Measurements from ENCODE around the gene SRPK1. TPM values are rescaled to one million over a fixed set of nuclear protein-coding genes. Genes with fewer than 3 reads are reported as not detected.

The SRPK1 gene
- polyA plus RNA-seq, 1 experiment = 41.6 TPM

DNA sequence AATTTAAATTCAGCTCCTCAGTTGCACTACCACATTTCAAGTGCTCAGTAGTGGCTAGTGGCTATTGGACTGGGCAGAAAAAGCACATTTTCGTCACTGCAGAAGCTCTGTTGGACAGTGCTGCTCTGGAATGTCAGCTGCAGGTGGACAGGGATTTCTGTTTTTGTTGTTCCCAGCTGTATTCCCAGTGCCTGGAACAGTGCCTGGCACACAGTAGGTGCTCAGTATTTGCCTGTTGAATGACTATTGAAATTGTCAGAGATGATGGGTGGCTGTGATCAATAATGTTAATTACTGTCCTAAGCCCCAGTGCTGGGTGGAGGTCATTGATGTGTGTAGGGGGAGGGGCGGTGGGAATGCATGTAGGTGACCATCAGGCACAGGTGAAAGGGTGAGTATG, 134.6 kb downstream of the SRPK1 start:
- POLR2A ChIA-PET = interaction anchor here (2.5 kb wide), 1 partner anchor 11 kb away, joined by 20 read pairs; the partner anchor contains the start of gene CLPS
- H3K27ac ChIP-seq (ENCODE audit: low read depth, low read length) = no peak overlapping the region
- CTCF ChIA-PET = no interaction called here
- TF ChIP-seq, protein P1, sequence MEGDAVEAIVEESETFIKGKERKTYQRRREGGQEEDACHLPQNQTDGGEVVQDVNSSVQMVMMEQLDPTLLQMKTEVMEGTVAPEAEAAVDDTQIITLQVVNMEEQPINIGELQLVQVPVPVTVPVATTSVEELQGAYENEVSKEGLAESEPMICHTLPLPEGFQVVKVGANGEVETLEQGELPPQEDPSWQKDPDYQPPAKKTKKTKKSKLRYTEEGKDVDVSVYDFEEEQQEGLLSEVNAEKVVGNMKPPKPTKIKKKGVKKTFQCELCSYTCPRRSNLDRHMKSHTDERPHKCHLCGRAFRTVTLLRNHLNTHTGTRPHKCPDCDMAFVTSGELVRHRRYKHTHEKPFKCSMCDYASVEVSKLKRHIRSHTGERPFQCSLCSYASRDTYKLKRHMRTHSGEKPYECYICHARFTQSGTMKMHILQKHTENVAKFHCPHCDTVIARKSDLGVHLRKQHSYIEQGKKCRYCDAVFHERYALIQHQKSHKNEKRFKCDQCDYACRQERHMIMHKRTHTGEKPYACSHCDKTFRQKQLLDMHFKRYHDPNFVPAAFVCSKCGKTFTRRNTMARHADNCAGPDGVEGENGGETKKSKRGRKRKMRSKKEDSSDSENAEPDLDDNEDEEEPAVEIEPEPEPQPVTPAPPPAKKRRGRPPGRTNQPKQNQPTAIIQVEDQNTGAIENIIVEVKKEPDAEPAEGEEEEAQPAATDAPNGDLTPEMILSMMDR (IDR thresholded peaks at IDR 0.05; ENCODE audit: low read depth, low read length) = no peak
- H3K27me3 ChIP-seq (ENCODE audit: control insufficient read depth, insufficient read depth, low read length) = peaks cover 54% of the 10 kb centered on the region
- peaks cover 11% of the 10 kb centered on the region; the same call in 1 of the 2 replicates for H3K9me3 ChIP-seq (ENCODE audit: control insufficient read depth, insufficient read depth, low read length)
- H3K4me3 ChIP-seq (ENCODE audit: low read depth, low read length) = no peak overlapping the region
- no peak for DNase-seq (ENCODE audit: low read depth, low spot score)

GRCh38 chr6:35784200-35784599, 136.7 kb downstream of the SRPK1 start:
- POLR2A ChIA-PET = interaction anchor here (0.7 kb wide), 1 partner anchor 376 kb away, joined by 10 read pairs; no protein-coding TSS in a partner anchor
- Histone ChIP-seq H3K9me3 (ENCODE audit: control insufficient read depth, insufficient read depth, low read length) (peaks cover 11% of the 10 kb centered on the region; the same call in 1 of the 2 replicates), H3K27me3 (ENCODE audit: control insufficient read depth, insufficient read depth, low read length) (peaks cover 47% of the 10 kb centered on the region), H3K27ac (ENCODE audit: low read depth, low read length) (no peak overlapping the region), H3K4me3 (ENCODE audit: low read depth, low read length) (no peak overlapping the region)
- DNase-seq (ENCODE audit: low read depth, low spot score) = no peak
- CTCF ChIA-PET = no interaction called here
- TF ChIP-seq, protein P1 (IDR thresholded peaks at IDR 0.05; ENCODE audit: low read depth, low read length) = no peak

Other genes with a start within 250 kb of the SRPK1 start
- gene FKBP5, start 232.2 kb downstream of the SRPK1 start, polyA plus RNA-seq (2011; rRNA removed) = 6.9 and 7.6 TPM in 2 replicates
- 0.53 and 0.58 TPM in 2 replicates for gene ARMC12, start 184.1 kb downstream of the SRPK1 start, polyA plus RNA-seq (2011; rRNA removed)
- not detected in 2 replicates for gene CLPSL2, start 144.5 kb downstream of the SRPK1 start, polyA plus RNA-seq (2011; rRNA removed)
- gene CLPSL1, start 140.1 kb downstream of the SRPK1 start, polyA plus RNA-seq (2011; rRNA removed) = not detected in 2 replicates
- gene CLPS, start 123.8 kb downstream of the SRPK1 start, polyA plus RNA-seq (2011; rRNA removed) = not detected in 2 replicates
- not detected in 2 replicates for gene LHFPL5, start 115.7 kb downstream of the SRPK1 start, polyA plus RNA-seq (2011; rRNA removed)
- gene SLC26A8, start 103.5 kb upstream of the SRPK1 start, polyA plus RNA-seq (2011; rRNA removed) = not detected in 2 replicates
- gene MAPK14, start 106.7 kb upstream of the SRPK1 start, polyA plus RNA-seq (2011; rRNA removed) = 50.2 and 55.7 TPM in 2 replicates
- gene MAPK13, start 209.4 kb upstream of the SRPK1 start, polyA plus RNA-seq (2011; rRNA removed) = 3.8 and 4.0 TPM in 2 replicates

Data from AG04450 (cell line).